Hepatocyte (in vitro differentiated cells): Measurements from ENCODE around the gene FOXC2.

Experiments
- EZH2 ChIP-seq: fragments of 200-600 bp; sonication (generic); IDR thresholded peaks from 2 replicates; pipeline ENCODE4 v1.6.1; 2016; ENCODE audit warnings: antibody characterized with exemption, mild to moderate bottlenecking, borderline replicate concordance
- TF ChIP-seq, protein P1 (sequence below): fragments of 200-600 bp; sonication (generic); IDR thresholded peaks from 2 replicates; pipeline ENCODE4 v1.5.1; 2016; ENCODE audit warnings: antibody characterized with exemption, mild to moderate bottlenecking; ENCODE audit not compliant: poor library complexity

DNA sequence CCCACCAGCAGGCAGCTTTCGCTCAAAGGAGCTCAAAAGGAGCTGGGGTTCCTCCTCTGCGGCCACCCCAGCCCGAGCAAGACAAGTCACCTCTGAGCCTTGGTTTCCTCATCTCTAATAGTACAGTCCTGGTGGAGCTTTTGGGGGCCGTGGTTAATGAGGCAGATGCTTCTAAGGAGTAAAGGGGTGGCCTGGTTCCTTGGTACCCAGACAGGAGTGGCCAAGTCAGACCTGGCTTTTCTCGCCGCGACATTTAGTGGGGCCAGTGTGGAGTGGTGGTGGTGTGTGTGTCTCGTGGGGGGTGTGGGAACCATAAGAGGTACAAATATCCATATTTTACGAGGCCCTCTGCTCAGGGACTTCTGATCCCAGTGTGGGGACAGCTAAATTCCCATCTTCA lies 49.6 kb upstream of the FOXC2 start:
- TF ChIP-seq, protein P1, sequence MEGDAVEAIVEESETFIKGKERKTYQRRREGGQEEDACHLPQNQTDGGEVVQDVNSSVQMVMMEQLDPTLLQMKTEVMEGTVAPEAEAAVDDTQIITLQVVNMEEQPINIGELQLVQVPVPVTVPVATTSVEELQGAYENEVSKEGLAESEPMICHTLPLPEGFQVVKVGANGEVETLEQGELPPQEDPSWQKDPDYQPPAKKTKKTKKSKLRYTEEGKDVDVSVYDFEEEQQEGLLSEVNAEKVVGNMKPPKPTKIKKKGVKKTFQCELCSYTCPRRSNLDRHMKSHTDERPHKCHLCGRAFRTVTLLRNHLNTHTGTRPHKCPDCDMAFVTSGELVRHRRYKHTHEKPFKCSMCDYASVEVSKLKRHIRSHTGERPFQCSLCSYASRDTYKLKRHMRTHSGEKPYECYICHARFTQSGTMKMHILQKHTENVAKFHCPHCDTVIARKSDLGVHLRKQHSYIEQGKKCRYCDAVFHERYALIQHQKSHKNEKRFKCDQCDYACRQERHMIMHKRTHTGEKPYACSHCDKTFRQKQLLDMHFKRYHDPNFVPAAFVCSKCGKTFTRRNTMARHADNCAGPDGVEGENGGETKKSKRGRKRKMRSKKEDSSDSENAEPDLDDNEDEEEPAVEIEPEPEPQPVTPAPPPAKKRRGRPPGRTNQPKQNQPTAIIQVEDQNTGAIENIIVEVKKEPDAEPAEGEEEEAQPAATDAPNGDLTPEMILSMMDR, result no peak
- TF ChIP-seq EZH2, result no peak
